GM18511 (cell line): Measurements from ENCODE around the gene DYNC1LI1.

ENCODE experiments used
- ATAC-seq: cut with Tn5 transposase; IDR thresholded peaks from one replicate; pipeline ENCODE4 v1.9.1; 2021; ENCODE audit warnings: mild to moderate bottlenecking, moderate library complexity; ENCODE audit not compliant: unreplicated experiment

DYNC1LI1 gene

GRCh38 chr3:32493437-32494414 lies 76.9 kb downstream of the DYNC1LI1 start:
- ATAC-seq: peak; percentile 85

- ATAC-seq: no peak
Observed at GRCh38 chr3:32492684-32493436, 77.8 kb downstream of the DYNC1LI1 start.

DNA sequence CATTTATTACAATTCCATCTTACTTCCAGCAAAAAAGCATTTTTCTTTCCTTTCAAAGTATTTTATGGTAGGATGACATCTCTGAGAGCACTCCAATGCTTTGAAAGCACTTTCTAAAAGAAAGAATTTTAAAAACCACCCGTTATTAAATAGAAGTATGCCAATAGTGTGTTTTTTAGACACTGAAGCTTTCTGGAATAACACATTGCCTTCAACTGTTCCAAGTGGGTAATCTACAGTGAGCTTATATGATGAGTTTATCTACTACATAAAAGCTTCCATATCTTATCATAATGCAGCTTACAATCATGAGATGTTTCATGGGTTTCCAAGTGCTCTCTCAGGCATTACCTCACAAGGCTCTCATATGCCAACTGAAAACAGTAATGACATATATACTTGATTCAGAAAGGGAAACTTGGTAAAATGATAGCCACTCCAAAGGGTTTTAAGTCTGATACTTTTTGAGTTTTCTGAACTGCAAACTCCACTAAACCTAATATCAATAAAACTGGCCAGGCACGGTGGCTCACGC lies 82.1 kb downstream of the DYNC1LI1 start:
- ATAC-seq: no peak

- ATAC-seq: no peak
Observed at GRCh38 chr3:32487781-32488473, 82.7 kb downstream of the DYNC1LI1 start.

GRCh38 chr3:32484436-32484835 lies 86.2 kb downstream of the DYNC1LI1 start:
- no peak for ATAC-seq

GRCh38 chr3:32483772-32484171 lies 86.9 kb downstream of the DYNC1LI1 start:
- ATAC-seq: no peak

DNA sequence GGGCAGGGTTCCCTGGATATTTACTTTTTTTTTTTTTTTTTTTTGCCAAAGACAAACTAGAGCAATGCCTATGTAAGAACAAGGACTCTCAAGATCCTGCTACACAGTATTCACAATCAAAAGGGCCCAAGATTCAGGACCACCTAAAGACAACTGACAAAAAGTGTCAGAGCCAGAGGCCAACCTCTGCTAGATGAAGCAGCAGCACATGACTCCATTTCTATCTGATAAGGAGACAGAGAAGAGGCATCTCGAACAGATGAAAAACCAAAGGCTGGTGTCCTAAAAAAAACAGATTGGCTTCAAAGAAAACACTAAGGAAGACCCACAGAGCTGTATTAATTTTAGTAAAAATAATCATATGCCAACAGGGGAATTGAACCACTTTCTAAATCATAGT lies 88.0 kb downstream of the DYNC1LI1 start:
- no peak for ATAC-seq

GRCh38 chr3:32481791-32482631 lies 88.6 kb downstream of the DYNC1LI1 start:
- no peak for ATAC-seq

- ATAC-seq: no peak
Observed at GRCh38 chr3:32480604-32481003, 90.1 kb downstream of the DYNC1LI1 start.
